Gastrocnemius medialis (tissue), 4 donors: Measurements from ENCODE around the gene ACO1. TPM values are rescaled to one million over a fixed set of nuclear protein-coding genes. Genes with fewer than 3 reads are reported as not detected.

Experiments used
- ATAC-seq, 2 donors: fragments of 150-250 bp; one replicate each; pipeline ENCODE4 v1.9.1; 2016
- DNase-seq, 2 donors: peaks; one replicate each; pipeline ENCODE4 v3.0.0-alpha.2; 2019
- H3K27ac ChIP-seq, 4 donors: fragments of 200-600 bp; sonication (generic); 1 replicate in 1 of 4; 2 replicates in 3 of 4; pipeline ENCODE4 v1.5.1; 2016 to 2018; ENCODE audit warnings: mild to moderate bottlenecking in 2 of 4, moderate library complexity in 1 of 4
- H3K27me3 ChIP-seq, 3 donors: fragments of 200-600 bp; sonication (generic) in 2 of 3; 1 replicate in 1 of 3; 2 replicates in 2 of 3; pipeline versions ENCODE4 v1.5.1 to v1.6.0; 2016 to 2019; ENCODE audit warnings: mild to moderate bottlenecking in 1 of 3, moderate library complexity in 1 of 3
- H3K36me3 ChIP-seq, 2 donors: fragments of 200-600 bp; sonication (generic) in 1 of 2; one replicate each; pipeline ENCODE4 v1.5.1; 2017 to 2018
- H3K4me1 ChIP-seq, 2 donors: fragments of 200-600 bp; sonication (generic) in 1 of 2; one replicate each; pipeline ENCODE4 v1.5.1; 2016 to 2017; ENCODE audit warnings: mild to moderate bottlenecking in 2 of 2
- H3K4me3 ChIP-seq, 4 donors: fragments of 200-600 bp; sonication (generic) in 3 of 4; 1 replicate in 1 of 4; 2 replicates in 3 of 4; pipeline ENCODE4 v1.5.1; 2016 to 2019; ENCODE audit warnings: mild to moderate bottlenecking in 2 of 4
- H3K9me3 ChIP-seq, 3 donors: fragments of 200-600 bp; sonication (generic) in 2 of 3; 1 replicate in 1 of 3; 2 replicates in 2 of 3; pipeline ENCODE4 v1.5.1; 2016 to 2019
- POLR2A ChIP-seq, 2 donors: fragments of 450-650 bp; IDR thresholded peaks; one replicate each; pipeline ENCODE4 v1.6.1; 2017; ENCODE audit warnings: antibody characterized with exemption in 2 of 2, mild to moderate bottlenecking in 2 of 2, moderate library complexity in 2 of 2
- in situ Hi-C, 4 donors: fragments of 200-750 bp; cut with MboI; loops; one replicate each; pipeline versions ENCODE4 v1.15.0 to v1.8.0; 2017; ENCODE audit warnings: low sequenced_read_pairs in 4 of 4
- intact Hi-C: fragments of 100-400 bp; cut with DNase I; formaldehyde crosslinking; loops from one replicate; pipeline ENCODE4 v1.15.1; 2023; ENCODE audit warnings: low total_unique reads
- total RNA-seq, 4 donors: library from RNA; depleted of rRNA; stranded (reverse); fragments of >200 nt; gene quantifications; one replicate each; pipeline versions ENCODE4 v1.1.0 to v1.2.3, GENCODE V29; 2016
- TF ChIP-seq, protein P1 (sequence below), 5 experiments: fragments of 450-650 bp in 3 of 5; fragments of 200-600 bp in 2 of 5; sonication (generic) in 2 of 5; IDR thresholded peaks in 4 of 5; conservative IDR thresholded peaks in 1 of 5; 1 replicate in 4 of 5; 2 replicates in 1 of 5; pipeline ENCODE4 v1.5.1; 2016 to 2019; ENCODE audit warnings: antibody characterized with exemption in 5 of 5, mild to moderate bottlenecking in 3 of 5, moderate library complexity in 3 of 5

The ACO1 gene
- total RNA-seq, 4 donors from 2014 or later, result 28.3 to 35.0 (median 30.3) TPM

DNA sequence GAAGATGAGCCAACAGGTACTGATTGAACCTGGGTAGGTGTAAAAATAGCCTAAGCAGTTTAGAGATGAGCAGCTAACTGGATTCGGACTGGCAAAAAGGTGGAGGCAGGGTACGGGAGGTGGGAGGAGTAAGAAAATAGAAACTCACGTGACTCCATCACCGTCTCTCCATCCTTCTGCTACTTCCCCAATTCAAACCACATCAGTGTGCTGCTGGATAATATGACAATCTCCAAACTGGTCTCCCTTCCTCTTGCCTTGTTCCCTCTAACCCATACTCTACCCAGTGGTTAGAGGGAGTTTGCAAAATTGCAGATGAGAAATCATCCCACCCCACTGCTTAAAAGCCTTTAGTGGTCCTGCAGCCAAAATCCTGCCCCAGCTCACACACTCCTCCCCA is 98.9 kb downstream of the ACO1 start:
- H3K4me3 ChIP-seq, result no peak overlapping the region
- ATAC-seq (no peak), DNase-seq (no peak)
- H3K27ac ChIP-seq, result no peak overlapping the region
- in situ Hi-C loops, result no loop called here
- no peak for TF ChIP-seq POLR2A (IDR thresholded peaks at IDR 0.05)
- TF ChIP-seq, protein P1, sequence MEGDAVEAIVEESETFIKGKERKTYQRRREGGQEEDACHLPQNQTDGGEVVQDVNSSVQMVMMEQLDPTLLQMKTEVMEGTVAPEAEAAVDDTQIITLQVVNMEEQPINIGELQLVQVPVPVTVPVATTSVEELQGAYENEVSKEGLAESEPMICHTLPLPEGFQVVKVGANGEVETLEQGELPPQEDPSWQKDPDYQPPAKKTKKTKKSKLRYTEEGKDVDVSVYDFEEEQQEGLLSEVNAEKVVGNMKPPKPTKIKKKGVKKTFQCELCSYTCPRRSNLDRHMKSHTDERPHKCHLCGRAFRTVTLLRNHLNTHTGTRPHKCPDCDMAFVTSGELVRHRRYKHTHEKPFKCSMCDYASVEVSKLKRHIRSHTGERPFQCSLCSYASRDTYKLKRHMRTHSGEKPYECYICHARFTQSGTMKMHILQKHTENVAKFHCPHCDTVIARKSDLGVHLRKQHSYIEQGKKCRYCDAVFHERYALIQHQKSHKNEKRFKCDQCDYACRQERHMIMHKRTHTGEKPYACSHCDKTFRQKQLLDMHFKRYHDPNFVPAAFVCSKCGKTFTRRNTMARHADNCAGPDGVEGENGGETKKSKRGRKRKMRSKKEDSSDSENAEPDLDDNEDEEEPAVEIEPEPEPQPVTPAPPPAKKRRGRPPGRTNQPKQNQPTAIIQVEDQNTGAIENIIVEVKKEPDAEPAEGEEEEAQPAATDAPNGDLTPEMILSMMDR (IDR thresholded peaks at IDR 0.05 in 4 of 5, conservative IDR thresholded peaks at IDR 0.05 in 1 of 5), result no peak
- no peaks in the 10 kb centered on the region for H3K4me1 ChIP-seq
- H3K36me3 ChIP-seq, result peaks cover 0 to 67% of the 10 kb centered on the region in 2 donors
- H3K27me3 ChIP-seq, result no peaks in the 10 kb centered on the region
- H3K9me3 ChIP-seq, result no peaks in the 10 kb centered on the region
- intact Hi-C loops, result loop anchor here (5.0 kb wide), 1 partner anchor 46 kb away; no protein-coding TSS in a partner anchor

DNA sequence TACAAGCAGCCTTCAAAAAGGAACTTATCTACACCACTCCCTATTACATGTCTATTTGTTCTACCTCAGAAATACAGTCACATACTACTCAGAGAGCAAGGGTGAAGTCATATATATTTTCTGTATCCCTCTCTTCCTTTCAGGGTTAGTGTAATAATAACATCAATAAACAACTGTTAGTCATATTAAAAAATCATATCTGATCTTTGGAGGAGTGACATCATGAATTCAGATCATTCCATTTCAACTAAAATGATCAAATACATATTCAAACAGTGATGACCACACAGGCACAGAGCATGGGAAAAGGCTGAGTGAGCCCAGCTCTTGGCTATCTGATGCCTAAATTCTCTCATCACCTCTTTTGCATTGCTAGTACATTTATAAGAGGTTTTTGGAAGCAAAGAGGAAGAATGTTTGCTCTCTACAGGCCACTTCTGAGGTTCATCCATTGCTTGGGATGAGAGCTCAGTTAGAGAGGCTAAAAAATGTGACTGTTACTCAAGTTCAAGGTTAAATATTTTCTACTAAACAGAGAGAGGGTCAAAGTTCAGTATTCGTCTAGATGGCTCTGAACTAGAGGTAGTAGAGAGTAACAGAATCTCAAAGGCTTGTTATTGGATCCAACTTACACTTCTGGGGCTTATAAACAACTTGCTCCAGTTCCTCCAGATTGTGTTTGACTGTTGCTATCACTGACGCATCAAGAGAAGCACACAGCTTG is 102.6 kb downstream of the ACO1 start:
- DNase-seq (no peak), ATAC-seq (no peak)
- TF ChIP-seq, protein P1 (IDR thresholded peaks at IDR 0.05 in 4 of 5, conservative IDR thresholded peaks at IDR 0.05 in 1 of 5), result no peak
- TF ChIP-seq POLR2A (IDR thresholded peaks at IDR 0.05), result no peak
- intact Hi-C loops (no loop called here), in situ Hi-C loops (no loop called here)
- Histone ChIP-seq H3K9me3 (no peaks in the 10 kb centered on the region), H3K27ac (no peak overlapping the region), H3K36me3 (peaks cover 0 to 62% of the 10 kb centered on the region in 2 donors), H3K4me1 (no peaks in the 10 kb centered on the region), H3K4me3 (no peak overlapping the region), H3K27me3 (no peaks in the 10 kb centered on the region)

DNA sequence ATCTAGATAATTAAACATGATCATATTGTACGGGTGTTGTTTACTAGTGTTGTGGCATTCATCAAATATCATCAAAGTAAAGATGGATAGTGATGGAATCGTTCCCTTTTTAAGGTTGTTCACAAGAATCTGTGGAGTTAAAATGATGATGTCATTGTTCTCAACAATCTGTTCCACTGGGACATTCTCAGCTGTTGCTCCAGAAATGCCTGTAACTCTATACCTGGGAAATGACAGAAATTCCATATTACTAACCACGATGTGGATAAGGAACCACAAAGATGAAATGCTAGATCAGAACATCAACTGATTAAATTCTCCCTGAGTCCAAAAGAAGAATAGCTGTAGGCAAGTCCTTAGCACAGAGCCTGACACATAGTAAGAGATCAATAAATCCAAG is 103.5 kb downstream of the ACO1 start:
- ATAC-seq (no peak), DNase-seq (no peak)
- Histone ChIP-seq H3K4me3 (no peak overlapping the region), H3K9me3 (no peaks in the 10 kb centered on the region), H3K27me3 (no peaks in the 10 kb centered on the region), H3K27ac (no peak overlapping the region), H3K4me1 (no peaks in the 10 kb centered on the region), H3K36me3 (peaks cover 0 to 55% of the 10 kb centered on the region in 2 donors)
- TF ChIP-seq, protein P1 (IDR thresholded peaks at IDR 0.05 in 4 of 5, conservative IDR thresholded peaks at IDR 0.05 in 1 of 5), result no peak
- no peak for TF ChIP-seq POLR2A (IDR thresholded peaks at IDR 0.05)
- intact Hi-C loops (no loop called here), in situ Hi-C loops (no loop called here)

DNA sequence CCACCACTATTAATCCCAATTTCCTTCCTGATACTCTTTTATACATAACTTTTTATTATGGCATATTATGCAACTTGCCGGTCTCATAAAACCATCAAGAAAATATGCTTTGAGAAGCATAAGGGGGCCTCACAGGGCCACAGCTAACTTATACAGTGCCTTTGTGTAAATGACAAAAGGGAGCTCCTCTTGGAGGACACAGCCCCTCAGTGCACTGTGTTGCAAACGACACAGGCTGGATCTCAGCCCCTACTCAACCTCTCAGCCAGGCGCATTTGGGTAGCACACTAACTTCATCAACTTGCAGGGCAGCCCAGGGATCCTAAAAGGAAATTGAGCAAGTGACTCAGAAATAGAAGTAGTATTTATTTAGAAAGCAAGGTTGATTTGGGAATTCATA is 106.2 kb downstream of the ACO1 start:
- H3K9me3 ChIP-seq, result no peaks in the 10 kb centered on the region
- H3K4me3 ChIP-seq, result no peak overlapping the region
- no peaks in the 10 kb centered on the region for H3K27me3 ChIP-seq
- in situ Hi-C loops (no loop called here), intact Hi-C loops (loop anchor here (5.0 kb wide), 1 partner anchor 38 kb away; no protein-coding TSS in a partner anchor)
- no peak for ATAC-seq
- no peaks in the 10 kb centered on the region for H3K4me1 ChIP-seq
- no peak overlapping the region for H3K27ac ChIP-seq
- DNase-seq, result no peak
- no peak for TF ChIP-seq POLR2A (IDR thresholded peaks at IDR 0.05)
- TF ChIP-seq, protein P1 (IDR thresholded peaks at IDR 0.05 in 4 of 5, conservative IDR thresholded peaks at IDR 0.05 in 1 of 5), result no peak
- H3K36me3 ChIP-seq, result peaks cover 0 to 34% of the 10 kb centered on the region in 2 donors
